ENCODE measurements around the gene CAPN9. TPM values are rescaled to one million over a fixed set of nuclear protein-coding genes. Genes with fewer than 3 reads are reported as not detected.
"Not testable (repeated sequence)": the region's sequence is repeated elsewhere in the genome, so short reads cannot be mapped to it uniquely, and the experiment has no call there.

CAPN9 gene
- polyA plus RNA-seq, 1 donor: 1.4 TPM

DNA sequence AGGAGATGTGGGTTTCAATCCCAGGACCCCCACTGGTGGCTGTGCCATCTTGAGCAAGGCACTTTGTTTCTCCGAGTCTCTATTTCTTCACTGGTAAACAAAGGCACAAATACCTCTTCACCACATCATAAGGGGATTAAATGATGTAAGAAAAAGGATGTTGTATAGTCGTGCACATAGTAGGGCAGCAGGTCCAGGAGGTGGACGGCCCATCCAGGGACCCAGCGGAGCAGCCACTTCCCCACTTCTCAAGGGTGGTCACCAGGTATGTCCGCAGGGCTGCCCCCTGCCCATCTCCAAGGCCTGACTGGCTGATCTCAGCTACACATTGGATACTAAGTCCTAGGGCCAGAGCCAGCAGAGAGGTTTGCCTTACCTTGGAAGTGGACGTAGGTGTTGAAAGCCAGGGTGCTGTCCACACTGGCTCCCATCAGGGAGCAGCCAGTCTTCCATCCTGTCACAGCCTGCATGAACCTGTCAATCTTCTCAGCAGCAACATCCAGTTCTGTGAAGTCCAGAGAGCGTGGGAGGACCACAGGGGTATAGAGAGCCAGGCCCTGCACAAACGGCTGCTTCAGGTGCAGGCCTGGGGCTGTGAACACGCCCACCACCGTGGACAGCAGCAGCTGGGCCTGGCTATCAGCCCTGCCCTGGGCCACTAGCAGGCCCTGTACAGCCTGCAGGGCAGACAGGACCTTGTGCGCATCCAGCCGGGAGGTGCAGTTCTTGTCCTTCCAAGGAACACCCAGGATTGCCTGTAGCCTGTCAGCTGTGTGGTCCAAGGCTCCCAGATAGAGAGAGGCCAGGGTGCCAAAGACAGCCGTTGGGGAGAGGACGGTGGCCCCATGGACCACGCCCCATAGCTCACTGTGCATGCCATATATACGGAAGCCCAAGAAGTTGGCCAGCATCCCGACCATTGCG, 37.3 kb upstream of the CAPN9 start:
- DNase-seq: no peak

GRCh38 chr1:230710543-230710904, 36.7 kb upstream of the CAPN9 start:
- no peak for DNase-seq

DNA sequence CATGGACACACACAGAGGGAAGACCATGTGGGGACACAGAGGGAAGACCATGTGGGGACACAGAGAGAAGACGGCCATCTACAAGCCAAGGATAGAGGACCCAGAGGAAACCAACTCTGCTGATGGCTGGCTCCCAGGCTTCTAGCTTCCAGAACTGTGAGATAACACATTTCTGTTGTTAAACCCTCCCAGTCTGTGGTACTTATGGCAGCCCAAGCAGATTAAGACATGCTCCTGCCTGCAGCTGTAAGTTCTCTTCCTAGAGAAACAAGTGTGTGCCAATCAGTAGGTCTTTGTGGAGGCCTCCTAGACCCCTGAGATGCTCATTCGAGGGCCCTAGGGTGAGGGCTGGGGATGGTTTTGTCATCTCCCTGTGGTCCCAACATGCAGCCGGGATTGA, 35.9 kb upstream of the CAPN9 start:
- DNase-seq: no peak

DNA sequence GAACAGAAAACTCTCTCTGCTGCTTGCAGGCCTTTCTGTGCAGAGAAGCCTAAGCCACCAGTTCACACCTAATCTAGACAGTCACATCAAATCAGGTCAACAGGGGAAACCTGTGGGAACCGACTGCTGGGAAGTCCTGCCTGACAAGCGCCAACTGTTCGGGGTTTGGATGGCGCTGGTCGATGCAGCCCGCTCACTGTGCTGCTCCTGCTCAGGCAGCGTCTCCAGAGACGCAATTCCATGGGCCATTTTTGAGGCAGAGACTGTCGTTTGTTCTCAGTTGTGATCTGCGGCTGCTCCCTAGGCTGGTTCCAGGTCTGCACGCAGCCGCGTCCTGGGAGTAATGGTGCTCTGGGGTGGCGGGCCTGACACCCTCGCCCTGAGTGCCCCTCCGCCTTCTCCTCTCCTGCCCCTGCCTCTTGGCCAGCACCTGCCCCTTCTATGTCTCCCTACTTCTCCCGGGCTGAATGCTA, 34.7 kb upstream of the CAPN9 start:
- DNase-seq: no peak

GRCh38 chr1:230713138-230713537, 34.0 kb upstream of the CAPN9 start:
- DNase-seq: no peak

GRCh38 chr1:230713547-230713914, 33.7 kb upstream of the CAPN9 start:
- DNase-seq: no peak

GRCh38 chr1:230713915-230714764, 33.0 kb upstream of the CAPN9 start, which contains the start of gene AGT:
AGT (minus strand) TSS chr1:230714122; CDS start chr1:230710823, 3,299 bp downstream.
- no peak for DNase-seq

GRCh38 chr1:230715510-230715909, 31.7 kb upstream of the CAPN9 start:
- DNase-seq: no peak

DNA sequence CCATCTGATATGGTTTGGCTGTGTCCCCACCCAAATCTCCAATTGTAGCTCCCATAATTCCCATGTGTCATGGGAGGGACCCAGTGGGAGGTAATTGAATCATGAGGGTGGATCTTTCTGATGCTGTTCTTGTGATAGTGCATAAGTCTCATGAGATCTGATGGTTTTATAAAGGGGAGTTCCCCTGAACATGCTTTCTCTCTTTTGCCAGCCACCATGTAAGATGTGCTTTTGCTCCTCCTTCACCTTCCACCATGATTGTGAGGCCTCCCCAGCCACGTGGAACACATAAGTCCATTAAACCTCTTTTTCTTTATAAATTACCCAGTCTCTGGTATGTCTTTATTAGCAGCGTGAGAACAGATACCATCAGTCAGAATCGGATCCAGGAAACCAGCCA, 30.7 kb upstream of the CAPN9 start:
- DNase-seq: not testable (repeated sequence)

DNA sequence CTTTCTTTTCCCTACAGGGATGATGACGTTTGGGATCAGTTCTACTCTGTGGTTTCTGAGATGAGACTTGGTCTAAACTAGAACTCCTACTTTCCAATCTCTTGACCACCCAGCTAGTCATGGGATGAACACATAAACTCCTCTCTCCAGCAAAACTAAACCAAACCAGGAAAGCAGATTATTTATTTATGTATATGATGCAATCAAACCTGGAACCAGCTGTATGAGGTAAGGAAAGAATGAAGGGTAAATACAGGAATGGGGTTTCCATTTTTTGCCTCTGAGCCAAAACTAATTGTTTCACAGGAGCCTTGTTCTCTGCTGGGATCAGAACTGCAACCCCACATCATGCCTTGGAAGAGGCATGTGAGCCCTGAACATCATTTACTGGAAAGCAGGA, 29.9 kb upstream of the CAPN9 start:
- no peak for DNase-seq

GRCh38 chr1:230721849-230722522, 25.2 kb upstream of the CAPN9 start:
- DNase-seq: not testable (repeated sequence)

- no peak for DNase-seq
These were observed 21.8 kb upstream of the CAPN9 start for GRCh38 chr1:230725256-230726012.

GRCh38 chr1:230728710-230729392, 18.3 kb upstream of the CAPN9 start:
- no peak for DNase-seq

DNA sequence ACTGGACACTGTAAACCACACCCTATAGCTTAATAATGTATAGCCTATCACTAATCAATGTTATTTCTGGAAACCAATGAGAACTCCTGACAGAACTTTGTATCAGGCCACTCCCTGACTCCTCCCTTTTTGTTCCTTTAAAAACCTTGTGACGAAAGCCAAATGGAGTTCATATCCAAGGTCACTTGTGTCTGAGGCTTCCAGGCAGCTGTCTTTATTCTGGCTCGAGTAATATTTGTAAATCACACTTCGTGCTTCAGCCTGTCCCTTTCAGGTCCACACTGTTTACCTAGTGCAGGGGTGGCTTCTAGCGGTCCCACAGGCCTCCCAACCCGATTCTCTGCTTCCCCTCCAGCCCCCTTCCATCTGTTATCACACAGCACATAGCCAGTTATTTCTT, 16.2 kb upstream of the CAPN9 start:
- DNase-seq: peak; percentile 43

GRCh38 chr1:230735447-230735846, 11.7 kb upstream of the CAPN9 start:
- no peak for DNase-seq

DNA sequence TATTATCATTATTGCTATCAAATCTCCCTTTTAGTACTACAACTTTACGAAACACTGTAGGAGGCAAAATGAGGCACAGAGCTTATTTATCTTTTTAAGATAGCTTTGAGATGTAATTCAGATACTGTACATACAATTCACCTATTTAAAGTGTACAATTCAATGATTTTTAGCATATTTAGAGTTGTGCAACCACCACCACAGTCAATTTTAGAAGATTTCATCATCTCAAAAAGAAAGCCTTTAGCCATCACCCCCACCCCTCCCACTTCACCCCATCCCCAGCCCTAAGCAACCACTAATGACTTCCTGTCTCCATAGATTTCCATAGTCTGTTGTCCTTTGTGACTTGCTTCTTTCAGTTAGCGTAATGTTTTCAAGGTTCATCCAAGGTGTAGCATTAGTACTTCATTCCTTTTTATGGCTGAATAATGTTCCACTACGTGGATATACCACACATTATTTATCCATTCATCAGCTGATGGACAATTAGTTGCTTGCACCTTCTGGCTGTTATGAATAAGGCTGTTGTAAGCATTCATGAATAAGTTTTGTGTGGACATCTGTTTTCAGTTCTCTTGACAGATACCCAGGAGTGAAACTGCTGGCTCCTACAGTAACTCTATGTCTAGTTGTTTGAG, 9.4 kb upstream of the CAPN9 start:
- DNase-seq: no peak

- no peak for DNase-seq
These were observed 7.5 kb upstream of the CAPN9 start for GRCh38 chr1:230739564-230740290.

DNA sequence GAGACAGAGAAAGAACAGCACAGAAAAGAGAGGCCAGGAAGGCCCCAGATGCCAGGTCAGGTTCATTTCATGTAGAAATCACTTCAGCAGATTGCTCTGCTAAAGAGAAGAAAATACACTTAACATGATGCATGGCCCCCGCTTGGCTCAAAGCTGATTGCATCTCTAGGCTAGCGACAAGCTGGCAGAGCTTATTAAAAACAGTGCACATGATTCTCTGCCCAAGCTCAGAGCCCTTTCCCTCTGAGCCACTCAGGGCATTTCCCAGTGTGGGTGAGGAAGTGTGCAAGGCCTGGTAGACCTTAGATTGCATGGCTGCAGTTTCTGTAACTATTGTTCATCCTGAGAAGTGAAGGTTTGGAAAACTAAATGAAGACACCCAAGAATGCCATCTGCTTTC, 3.3 kb upstream of the CAPN9 start:
- DNase-seq: no peak

- no peak for DNase-seq
These were observed 2.8 kb upstream of the CAPN9 start for GRCh38 chr1:230744382-230744781.

- no peak for DNase-seq
These were observed 2.1 kb upstream of the CAPN9 start for GRCh38 chr1:230745071-230745470.

Measured in left kidney (tissue), 2 donors.